ENCODE measurements around the gene DNMT1.
"Not testable (repeated sequence)": the region's sequence is repeated elsewhere in the genome, so short reads cannot be mapped to it uniquely, and the experiment has no call there.

Gene DNMT1

GRCh38 chr19:10194500-10195198, at the start of gene DNMT1:
DNMT1 (minus strand) TSS chr19:10194953; CDS start chr19:10194899, 54 bp downstream.
- peak; percentile 93 for DNase-seq (ENCODE audit: low read depth)

GRCh38 chr19:10243606-10244005, 48.9 kb upstream of the DNMT1 start:
- no peak for DNase-seq (ENCODE audit: low read depth)

GRCh38 chr19:10241826-10242449, 47.2 kb upstream of the DNMT1 start:
- DNase-seq (ENCODE audit: low read depth) = not testable (repeated sequence)

- DNase-seq (ENCODE audit: low read depth) = no peak
Observed at GRCh38 chr19:10238172-10238783, 43.5 kb upstream of the DNMT1 start.

GRCh38 chr19:10237702-10238101, 42.9 kb upstream of the DNMT1 start:
- DNase-seq (ENCODE audit: low read depth) = no peak

GRCh38 chr19:10235409-10235808, 40.7 kb upstream of the DNMT1 start:
- not testable (repeated sequence) for DNase-seq (ENCODE audit: low read depth)

GRCh38 chr19:10235003-10235402, 40.2 kb upstream of the DNMT1 start:
- no peak for DNase-seq (ENCODE audit: low read depth)

GRCh38 chr19:10233946-10234345, 39.2 kb upstream of the DNMT1 start:
- no peak for DNase-seq (ENCODE audit: low read depth)

- no peak for DNase-seq (ENCODE audit: low read depth)
Observed at GRCh38 chr19:10231612-10232228, 37.0 kb upstream of the DNMT1 start.

- DNase-seq (ENCODE audit: low read depth) = peak; percentile 51
Observed at GRCh38 chr19:10230861-10231611, 36.3 kb upstream of the DNMT1 start, which contains the start of gene S1PR2. S1PR2 (minus strand) TSS chr19:10231331; CDS start chr19:10224905, 6,426 bp downstream.

GRCh38 chr19:10230173-10230860, 35.6 kb upstream of the DNMT1 start:
- DNase-seq (ENCODE audit: low read depth) = peak; percentile 46

GRCh38 chr19:10228920-10229319, 34.2 kb upstream of the DNMT1 start:
- DNase-seq (ENCODE audit: low read depth) = no peak

GRCh38 chr19:10228393-10228792, 33.6 kb upstream of the DNMT1 start:
- no peak for DNase-seq (ENCODE audit: low read depth)

- DNase-seq (ENCODE audit: low read depth) = no peak
Observed at GRCh38 chr19:10227026-10227971, 32.5 kb upstream of the DNMT1 start.

- no peak for DNase-seq (ENCODE audit: low read depth)
Observed at GRCh38 chr19:10226376-10227025, 31.7 kb upstream of the DNMT1 start.

GRCh38 chr19:10226021-10226375, 31.2 kb upstream of the DNMT1 start:
- no peak for DNase-seq (ENCODE audit: low read depth)

GRCh38 chr19:10224337-10224736, 29.6 kb upstream of the DNMT1 start:
- no peak for DNase-seq (ENCODE audit: low read depth)

- DNase-seq (ENCODE audit: low read depth) = no peak
Observed at GRCh38 chr19:10223488-10224213, 28.9 kb upstream of the DNMT1 start.
